Retinal pigment epithelial cell (primary cell): ENCODE data around the gene IGFLR1.

Experiments used
- DNase-seq: peaks from one replicate; pipeline ENCODE4 v3.0.0-alpha.2; 2010; ENCODE audit warnings: low read depth
- H3K4me3 ChIP-seq: 2 replicates; pipeline ENCODE4 v1.5.1; 2011; ENCODE audit warnings: mild to moderate bottlenecking, low read length, control low read depth, moderate library complexity
- TF ChIP-seq, protein P1 (sequence below): conservative IDR thresholded peaks from 2 replicates; pipeline ENCODE4 v1.5.1; 2011; ENCODE audit warnings: low read depth, low read length, control low read depth, inconsistent platforms

Gene IGFLR1

DNA sequence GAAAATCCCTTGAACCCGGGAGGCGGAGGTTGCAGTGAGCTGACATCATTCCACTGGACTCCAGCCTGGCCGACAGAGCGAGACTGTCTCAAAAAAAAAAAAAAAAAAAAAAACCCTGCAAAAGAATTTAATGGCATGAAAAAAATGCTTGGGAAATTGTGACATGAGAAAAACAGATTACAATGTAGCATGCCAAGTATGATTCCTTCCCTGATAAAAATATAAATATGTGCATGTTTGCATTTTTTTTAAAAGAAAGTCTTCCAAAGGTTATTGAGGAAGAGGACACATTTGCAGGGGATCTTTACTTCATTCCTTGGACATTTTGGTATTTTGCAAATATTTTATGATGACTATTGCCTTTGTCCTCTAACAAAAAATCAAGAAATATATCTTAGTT lies 52.4 kb downstream of the IGFLR1 start:
- DNase-seq = no peak
- no peak overlapping the region for H3K4me3 ChIP-seq
- TF ChIP-seq, protein P1, sequence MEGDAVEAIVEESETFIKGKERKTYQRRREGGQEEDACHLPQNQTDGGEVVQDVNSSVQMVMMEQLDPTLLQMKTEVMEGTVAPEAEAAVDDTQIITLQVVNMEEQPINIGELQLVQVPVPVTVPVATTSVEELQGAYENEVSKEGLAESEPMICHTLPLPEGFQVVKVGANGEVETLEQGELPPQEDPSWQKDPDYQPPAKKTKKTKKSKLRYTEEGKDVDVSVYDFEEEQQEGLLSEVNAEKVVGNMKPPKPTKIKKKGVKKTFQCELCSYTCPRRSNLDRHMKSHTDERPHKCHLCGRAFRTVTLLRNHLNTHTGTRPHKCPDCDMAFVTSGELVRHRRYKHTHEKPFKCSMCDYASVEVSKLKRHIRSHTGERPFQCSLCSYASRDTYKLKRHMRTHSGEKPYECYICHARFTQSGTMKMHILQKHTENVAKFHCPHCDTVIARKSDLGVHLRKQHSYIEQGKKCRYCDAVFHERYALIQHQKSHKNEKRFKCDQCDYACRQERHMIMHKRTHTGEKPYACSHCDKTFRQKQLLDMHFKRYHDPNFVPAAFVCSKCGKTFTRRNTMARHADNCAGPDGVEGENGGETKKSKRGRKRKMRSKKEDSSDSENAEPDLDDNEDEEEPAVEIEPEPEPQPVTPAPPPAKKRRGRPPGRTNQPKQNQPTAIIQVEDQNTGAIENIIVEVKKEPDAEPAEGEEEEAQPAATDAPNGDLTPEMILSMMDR = no peak
